GM12878 (cell line): Measurements from ENCODE around the gene CDH16. TPM values are rescaled to one million over a fixed set of nuclear protein-coding genes. Genes with fewer than 3 reads are reported as not detected.
"Not testable (repeated sequence)": the region's sequence is repeated elsewhere in the genome, so short reads cannot be mapped to it uniquely, and the experiment has no call there.

Experiments used
- ATAC-seq: fragments of 200-7000 bp; cut with Tn5 transposase; 3 replicates; pipeline ENCODE4 v1.9.1; 2020; ENCODE audit warnings: mild to moderate bottlenecking, moderate library complexity
- BruUV-seq: library from RNA; stranded (reverse); fragments of 400-500 nt; replicated peaks from 2 replicates; lab custom pipeline; 2021; lab: Mats Ljungman, UMichigan
- CTCF ChIA-PET: fragments of 300-600 bp; sonication (Branson Sonifier 250); formaldehyde crosslinking; extraction: SDS; loops from one replicate; lab custom pipeline; 2021; ENCODE audit warnings: inconsistent platforms; lab: Yijun Ruan, JAX
- POLR2A ChIA-PET: fragments of 350-600 bp; formaldehyde crosslinking; extraction: SDS; loops from one replicate; lab custom pipeline; 2021; ENCODE audit warnings: inconsistent platforms; lab: Charles Lee
- RAD21 ChIA-PET: fragments of 300-600 bp; sonication (Branson Sonifier 250); formaldehyde crosslinking; loops from one replicate; lab custom pipeline; 2023; ENCODE audit warnings: antibody characterized with exemption; ENCODE audit not compliant: unreplicated experiment; lab: Charles Lee
- SMC1A ChIA-PET: fragments of 300-600 bp; sonication (Branson Sonifier 250); formaldehyde crosslinking; loops from one replicate; lab custom pipeline; 2023; ENCODE audit not compliant: unreplicated experiment, uncharacterized antibody; lab: Charles Lee
- DNase-seq: peaks from one replicate; pipeline ENCODE4 v3.0.0-alpha.2; 2011; ENCODE audit warnings: low read depth, low spot score
- FAIRE-seq: peaks from 3 replicates; lab custom pipeline; 2011; peaks lifted over from hg19 to GRCh38; lab: Jason Lieb, UNC
- H2AFZ ChIP-seq: 2 replicates; pipeline ENCODE4 v1.6.0; 2011; ENCODE audit warnings: low read depth, low read length, control low read depth; ENCODE audit not compliant: control insufficient read depth
- H3K27ac ChIP-seq: 2 replicates; pipeline ENCODE4 v1.5.1; 2011; ENCODE audit warnings: control low read depth; ENCODE audit not compliant: control insufficient read depth, insufficient read depth
- H3K27me3 ChIP-seq, 2 experiments: replicated peaks in 1 of 2; 2 replicates each; pipeline versions ENCODE4 v1.6.0 to v1.6.1; 2011; ENCODE audit warnings: low read length in 1 of 2; ENCODE audit not compliant: control insufficient read depth in 2 of 2, insufficient read depth in 2 of 2
- H3K36me3 ChIP-seq, 2 experiments: 2 replicates each; pipeline ENCODE4 v1.5.1; 2011; ENCODE audit warnings: low read length in 1 of 2; ENCODE audit not compliant: control insufficient read depth in 2 of 2, insufficient read depth in 2 of 2
- H3K4me1 ChIP-seq: 2 replicates; pipeline ENCODE4 v1.6.1; 2011; ENCODE audit warnings: mild to moderate bottlenecking, low read length, moderate library complexity, mixed read lengths; ENCODE audit not compliant: control insufficient read depth, insufficient read depth
- H3K4me2 ChIP-seq: 2 replicates; pipeline ENCODE4 v1.6.0; 2011; ENCODE audit warnings: control low read depth; ENCODE audit not compliant: control insufficient read depth, insufficient read depth
- H3K4me3 ChIP-seq: fragments of 200-600 bp; sonication (generic); 2 replicates; pipeline ENCODE4 v1.5.1; 2016
- H3K79me2 ChIP-seq: 2 replicates; pipeline ENCODE4 v1.6.0; 2011; ENCODE audit warnings: low read length; ENCODE audit not compliant: control insufficient read depth, insufficient read depth
- H3K9ac ChIP-seq: 2 replicates; pipeline ENCODE4 v1.8.0; 2011; ENCODE audit warnings: low read length, control low read depth, mixed read lengths; ENCODE audit not compliant: control insufficient read depth, insufficient read depth
- H3K9me3 ChIP-seq: replicated peaks from 3 replicates; pipeline ENCODE4 v1.5.1; 2011; ENCODE audit warnings: mild to moderate bottlenecking, low read length; ENCODE audit not compliant: control insufficient read depth, insufficient read depth
- H4K20me1 ChIP-seq: 2 replicates; pipeline ENCODE4 v1.6.0; 2011; ENCODE audit not compliant: control insufficient read depth, insufficient read depth
- WGBS: methylation state at CpG from one replicate; pipeline ENCODE4 v1.1.6; 2016; ENCODE audit warnings: low lambda C conversion rate; ENCODE audit not compliant: insufficient replicate concordance, insufficient coverage; ENCODE audit errors: missing lambda C conversion rate; 5-methylcytosine and 5-hydroxymethylcytosine counted together
- in situ Hi-C: fragments of 300-500 bp; cut with MboI; formaldehyde crosslinking; loops from 9 replicates; pipeline ENCODE4 v1.14.3; 2018; ENCODE audit warnings: mixed read lengths
- intact Hi-C: fragments of 100-400 bp; cut with micrococcal nuclease; formaldehyde crosslinking; loops from one replicate; pipeline ENCODE4 v1.14.2; 2022; ENCODE audit not compliant: unreplicated experiment
- polyA plus RNA-seq, 11 experiments: library from polyadenylated mRNA; depleted of rRNA in 4 of 11; unstranded in 6 of 11; stranded (reverse) in 5 of 11; fragments of >200 nt; fragmentation: Nextera tagmentation in 4 of 11; fragmentation: Illumina TruSeq in 1 of 11; extraction: Ambion mirVana in 4 of 11; extraction: Trizol in 1 of 11; gene quantifications; 1 replicate in 1 of 11; 2 replicates in 10 of 11; pipeline versions ENCODE4 v1.2.1 to v1.2.3, GENCODE V29; 2011 to 2016; ENCODE audit warnings: inconsistent platforms in 2 of 11, missing spikeins in 2 of 11, low read depth in 1 of 11
- total RNA-seq, 4 experiments: library from RNA; depleted of rRNA in 3 of 4; stranded (reverse); fragments of >200 nt in 3 of 4; fragmentation: Illumina TruSeq in 1 of 4; extraction: Trizol in 1 of 4; gene quantifications; 2 replicates each; pipeline versions ENCODE4 v1.2.1 to v1.2.3, GENCODE V29; 2013 to 2021

CDH16 gene
- total and polyA plus RNA-seq, 10 of the 15 experiments (the other 5 are each of a cell fraction or from before 2014, with no cell fraction given): 0.05 TPM; not detected in 9

DNA sequence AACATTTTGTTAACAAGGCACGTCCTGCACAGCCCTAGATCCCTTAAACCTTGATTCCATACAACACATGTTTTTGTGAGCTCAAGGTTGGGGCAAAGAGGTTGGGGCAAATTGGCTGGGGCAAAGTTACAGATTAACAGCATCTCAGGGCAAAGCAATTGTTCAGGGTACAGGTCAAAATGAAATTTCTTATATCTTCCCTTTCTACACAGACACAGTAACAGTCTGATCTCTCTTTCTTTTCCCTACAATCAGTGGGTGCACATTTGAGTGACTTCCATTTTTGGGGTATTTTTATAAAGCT, 37.4 kb upstream of the CDH16 start:
- H3K4me3 ChIP-seq, H3K79me2 ChIP-seq, DNase-seq, H3K4me1 ChIP-seq, H3K9ac ChIP-seq, H3K9me3 ChIP-seq, ATAC-seq, BruUV-seq, H3K4me2 ChIP-seq, in situ Hi-C loops, POLR2A ChIA-PET, H2AFZ ChIP-seq, H3K27me3 ChIP-seq, RAD21 ChIA-PET, FAIRE-seq, H3K27ac ChIP-seq, H3K36me3 ChIP-seq, H4K20me1 ChIP-seq: not testable (repeated sequence)
- intact Hi-C loops: loop anchor here (10.0 kb wide), 1 partner anchor 59 kb away; no protein-coding TSS in a partner anchor
- CTCF ChIA-PET: interaction anchor here (0.6 to 1.6 kb wide), 5 partner anchors 61 to 1011 kb away, joined by 3 to 9 read pairs (median 3); partner anchors contain the start of gene NOL3
- WGBS: 46% methylated on average over 1 of the region's 1 CpG
- SMC1A ChIA-PET: interaction anchor here (0.9 kb wide), 1 partner anchor 11 kb away, joined by 4 read pairs; no protein-coding TSS in a partner anchor

DNA sequence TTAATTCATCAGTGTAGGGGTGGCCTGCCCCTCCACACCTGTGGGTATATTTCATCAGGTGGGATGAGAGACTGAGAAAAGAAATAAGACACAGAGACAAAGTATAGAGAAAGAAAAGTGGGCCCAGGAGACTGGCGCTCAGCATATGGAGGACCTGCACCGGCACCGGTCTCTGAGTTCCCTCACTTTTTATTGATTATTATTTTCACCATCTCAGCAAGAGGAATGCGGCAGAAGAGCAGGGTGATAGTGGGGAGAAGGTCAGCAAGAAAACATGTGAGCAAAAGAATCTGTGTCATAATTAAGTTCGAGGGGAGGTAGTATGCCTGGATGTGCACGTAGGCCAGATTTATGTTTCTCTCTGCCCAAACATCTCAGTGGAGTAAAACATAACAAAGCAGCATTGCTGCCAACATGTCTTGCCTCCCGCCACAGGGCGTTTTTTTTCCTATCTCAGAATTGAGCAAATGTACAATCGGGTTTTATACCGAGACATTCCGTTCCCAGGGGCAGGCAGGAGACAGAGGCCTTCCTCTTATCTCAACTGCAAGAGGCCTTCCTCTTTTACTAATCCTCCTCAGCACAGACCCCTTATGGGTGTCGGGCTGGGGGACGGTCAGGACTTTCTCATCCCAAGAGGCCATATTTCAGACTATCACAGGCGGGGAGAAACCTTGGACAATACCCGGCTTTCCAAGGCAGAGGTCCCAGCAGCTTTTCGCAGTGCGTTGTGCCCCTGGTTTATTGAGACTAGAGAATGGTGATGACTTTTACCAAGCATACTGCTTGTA, 36.9 kb upstream of the CDH16 start:
- H3K36me3 ChIP-seq, H3K79me2 ChIP-seq, FAIRE-seq, in situ Hi-C loops, H3K4me1 ChIP-seq, H3K4me3 ChIP-seq, POLR2A ChIA-PET, SMC1A ChIA-PET, H3K27ac ChIP-seq, ATAC-seq, H3K9me3 ChIP-seq, H3K4me2 ChIP-seq, H3K27me3 ChIP-seq, BruUV-seq, H2AFZ ChIP-seq, RAD21 ChIA-PET, DNase-seq, H3K9ac ChIP-seq, H4K20me1 ChIP-seq: not testable (repeated sequence)
- CTCF ChIA-PET: interaction anchor here (1.3 to 1.4 kb wide), 3 partner anchors 60 to 215 kb away, joined by 3 to 4 read pairs (median 3); partner anchors contain the start of gene NOL3
- 82% methylated on average over 17 of the region's 17 CpGs for WGBS
- intact Hi-C loops: loop anchor here (10.0 kb wide), 1 partner anchor 59 kb away; no protein-coding TSS in a partner anchor
